Suprapubic skin (tissue), 4 donors: ENCODE data around the gene BTN3A1.

Source experiments
- CTCF ChIP-seq, 2 donors: fragments of 200-600 bp in 1 of 2; fragments of 450-650 bp in 1 of 2; sonication (generic) in 1 of 2; IDR thresholded peaks; one replicate each; pipeline ENCODE4 v1.5.1; 2016 to 2019; ENCODE audit warnings: antibody characterized with exemption in 2 of 2, mild to moderate bottlenecking in 1 of 2, moderate library complexity in 1 of 2
- EP300 ChIP-seq: sonication (generic); formaldehyde crosslinking; IDR thresholded peaks from one replicate; pipeline ENCODE4 v1.6.1; 2017; ENCODE audit warnings: antibody characterized with exemption
- POLR2A ChIP-seq, 2 donors: fragments of 450-650 bp; IDR thresholded peaks; one replicate each; pipeline ENCODE4 v1.6.1; 2017; ENCODE audit warnings: antibody characterized with exemption in 2 of 2, mild to moderate bottlenecking in 2 of 2, moderate library complexity in 2 of 2
- POLR2AphosphoS5 ChIP-seq, 3 donors: sonication (generic); formaldehyde crosslinking; IDR thresholded peaks; one replicate each; pipeline ENCODE4 v1.6.1; 2017; ENCODE audit warnings: antibody characterized with exemption in 3 of 3

DNA sequence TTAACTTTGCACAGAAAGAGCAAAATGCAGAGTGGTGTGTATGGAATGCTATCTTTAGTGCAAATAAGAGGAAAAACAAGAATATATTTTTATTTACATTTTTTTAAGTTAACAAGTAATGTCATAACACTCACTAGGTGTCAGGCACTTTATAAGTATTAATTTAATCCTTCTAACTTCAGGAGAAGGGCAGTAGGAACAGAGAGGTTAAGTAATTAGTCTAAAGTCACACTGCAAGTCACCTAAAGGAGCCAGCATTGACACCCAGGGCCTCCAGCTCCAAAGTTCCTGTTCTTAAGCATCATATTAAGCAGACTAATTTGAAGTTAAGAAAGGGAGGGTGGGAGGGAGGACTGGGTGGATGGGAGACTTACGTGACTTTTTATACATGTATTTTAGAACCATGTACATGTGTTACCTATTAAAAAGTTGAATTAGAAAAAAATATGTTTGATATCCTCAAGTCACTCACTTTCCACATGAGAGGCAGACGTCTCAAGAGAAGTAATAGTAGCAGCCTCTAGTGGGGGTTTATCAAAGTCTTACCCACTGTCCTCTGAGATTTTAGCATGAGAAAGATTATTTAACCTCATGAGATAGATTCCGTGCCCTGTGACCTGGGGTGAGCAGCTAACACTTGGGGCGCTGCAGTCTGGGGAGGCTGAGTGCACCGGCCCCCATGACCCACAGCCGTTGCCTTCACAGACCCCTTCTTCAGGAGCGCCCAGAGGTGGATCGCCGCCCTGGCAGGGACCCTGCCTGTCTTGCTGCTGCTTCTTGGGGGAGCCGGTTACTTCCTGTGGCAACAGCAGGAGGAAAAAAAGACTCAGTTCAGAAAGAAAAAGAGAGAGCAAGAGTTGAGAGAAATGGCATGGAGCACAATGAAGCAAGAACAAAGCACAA lies 7.0 kb downstream of the BTN3A1 start:
- no peak for TF ChIP-seq CTCF (IDR thresholded peaks at IDR 0.05)
- no peak for TF ChIP-seq EP300
- TF ChIP-seq POLR2A (IDR thresholded peaks at IDR 0.05), result no peak
- TF ChIP-seq POLR2AphosphoS5 (IDR thresholded peaks at IDR 0.05), result no peak
